Activated CD4-positive, alpha-beta T cell treated with anti-CD3 and anti-CD28 coated beads, Interleukin-2, amount 50 U/mL, for 16 hours (primary cell): ENCODE measurements around the gene AFDN.
"Not testable (repeated sequence)": the region's sequence is repeated elsewhere in the genome, so short reads cannot be mapped to it uniquely, and the experiment has no call there.

Source experiments
- DNase-seq: peaks from one replicate; pipeline ENCODE4 v3.0.0-alpha.2; 2020

The AFDN gene

DNA sequence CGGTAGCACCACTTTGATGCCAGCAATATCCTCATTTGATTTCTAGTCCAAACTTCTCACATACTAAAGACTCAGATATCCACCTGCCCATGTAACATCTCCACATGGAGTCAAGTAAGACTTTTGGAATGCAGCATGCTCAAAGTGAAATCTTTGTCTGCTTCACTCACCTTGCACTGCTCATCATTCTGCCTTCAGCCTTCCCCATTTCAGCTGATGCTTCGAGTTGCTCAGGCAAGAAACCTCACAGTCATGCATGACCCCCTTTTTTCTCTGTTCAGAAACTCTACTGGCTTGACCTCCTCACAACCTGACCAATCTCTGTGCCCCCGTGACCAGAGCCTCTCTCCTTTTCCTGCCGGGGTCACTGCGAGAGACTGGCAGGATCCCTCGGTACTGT, 129.8 kb downstream of the AFDN start:
- no peak for DNase-seq

DNA sequence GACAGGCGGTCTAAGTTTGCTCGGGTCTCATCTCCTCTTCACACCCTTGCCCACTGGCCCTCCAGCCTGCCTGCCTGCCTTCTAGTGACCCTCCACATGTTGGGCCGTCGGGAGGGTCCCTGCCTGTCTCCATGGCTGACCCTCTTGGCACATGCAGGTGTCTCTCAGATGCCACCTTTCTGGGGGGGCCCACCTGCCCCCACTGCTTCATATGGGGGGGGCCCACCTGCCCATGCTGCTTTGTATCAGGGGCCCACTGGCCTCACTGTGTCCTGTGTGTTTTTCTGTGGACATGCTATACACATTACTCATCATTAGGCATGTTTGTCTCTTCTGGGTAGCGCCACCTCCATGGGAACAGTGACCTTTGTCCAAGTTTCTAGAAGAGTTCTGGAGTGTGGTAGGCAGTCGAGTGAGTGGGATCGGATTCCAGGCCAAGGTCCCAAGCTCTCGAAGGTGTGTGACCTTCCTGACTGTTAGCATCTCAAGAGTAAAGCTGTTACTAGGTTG, 130.3 kb downstream of the AFDN start:
- no peak for DNase-seq

DNA sequence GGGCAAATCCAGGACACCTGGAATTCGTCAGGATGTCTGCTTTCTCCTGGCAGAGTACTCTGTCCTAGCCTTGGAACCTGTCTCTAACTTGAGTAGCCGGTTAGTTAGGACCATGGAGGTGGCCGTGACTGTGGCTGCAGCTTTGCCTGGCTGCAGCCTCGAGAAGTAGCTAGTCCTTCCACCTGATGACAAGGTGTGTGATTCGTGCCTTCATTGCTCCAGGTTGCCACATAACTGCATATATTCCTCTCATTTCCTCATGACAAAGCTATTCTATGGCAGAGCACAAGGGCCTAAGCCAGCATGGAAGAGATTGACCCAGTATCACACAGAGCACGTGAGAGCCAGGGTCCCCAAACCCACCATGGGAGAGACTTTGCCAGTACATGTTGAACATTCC, 130.9 kb downstream of the AFDN start:
- DNase-seq, result no peak

DNA sequence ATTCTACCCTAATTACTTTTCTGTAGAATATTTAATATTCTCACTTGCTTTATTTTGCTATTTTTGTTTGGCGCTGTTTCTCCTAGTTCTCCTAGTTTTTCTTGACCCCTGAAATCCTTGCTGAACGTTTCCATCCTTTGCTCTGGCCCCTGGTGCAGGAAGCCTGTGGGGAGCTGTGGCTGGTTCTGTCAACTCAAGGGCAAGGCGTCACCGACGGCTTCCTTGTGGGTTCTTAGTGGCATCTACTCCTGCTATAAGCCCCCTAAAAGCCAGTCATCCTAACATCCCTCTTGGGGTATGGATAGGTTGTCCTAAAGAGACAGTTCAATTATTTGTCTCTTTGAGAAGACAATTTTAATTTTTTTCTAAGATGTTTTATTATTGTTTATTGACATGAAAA, 133.9 kb downstream of the AFDN start:
- DNase-seq, result no peak

DNA sequence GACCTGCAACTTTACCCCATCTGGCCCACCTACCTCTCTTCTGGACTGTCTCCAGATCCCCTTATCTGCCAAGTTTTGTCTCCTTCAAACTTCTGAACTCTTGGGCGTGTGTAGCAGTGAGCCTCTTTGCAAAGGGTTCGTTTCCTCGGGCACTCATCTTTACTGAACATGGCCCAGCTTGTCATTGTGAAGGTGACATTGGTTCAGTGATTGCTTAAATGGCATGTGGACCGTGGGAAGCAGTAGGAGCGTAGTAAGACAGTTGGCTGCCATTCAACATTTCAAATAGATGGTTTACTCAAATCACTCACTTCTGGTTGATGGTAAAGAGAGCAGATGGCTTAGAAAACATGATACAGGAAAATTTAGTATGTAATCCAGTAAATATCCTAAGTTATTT, 136.0 kb downstream of the AFDN start:
- no peak for DNase-seq

DNA sequence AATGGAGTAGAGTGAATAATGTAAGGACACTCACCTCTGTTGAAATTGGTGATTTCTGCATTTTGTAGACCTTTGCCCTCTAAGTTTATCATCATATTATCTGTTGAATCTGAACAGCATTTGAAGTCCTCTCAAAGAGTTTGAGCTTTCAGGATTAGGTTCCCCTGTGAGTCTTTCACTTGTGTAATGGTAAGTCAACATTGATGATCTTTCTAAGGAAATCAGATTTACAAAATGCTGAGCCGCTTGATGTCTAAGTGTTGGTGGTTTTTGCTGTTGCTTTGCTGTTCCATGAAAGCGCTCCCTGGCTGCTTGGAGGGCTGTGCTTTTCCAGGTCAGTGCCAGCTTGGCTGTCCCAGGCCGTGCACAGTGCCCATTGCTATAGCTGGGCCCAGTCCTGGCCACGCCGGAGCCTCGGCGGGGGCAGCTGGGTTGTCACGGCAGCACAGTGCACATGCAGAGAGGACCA, 136.9 kb downstream of the AFDN start:
- no peak for DNase-seq

DNA sequence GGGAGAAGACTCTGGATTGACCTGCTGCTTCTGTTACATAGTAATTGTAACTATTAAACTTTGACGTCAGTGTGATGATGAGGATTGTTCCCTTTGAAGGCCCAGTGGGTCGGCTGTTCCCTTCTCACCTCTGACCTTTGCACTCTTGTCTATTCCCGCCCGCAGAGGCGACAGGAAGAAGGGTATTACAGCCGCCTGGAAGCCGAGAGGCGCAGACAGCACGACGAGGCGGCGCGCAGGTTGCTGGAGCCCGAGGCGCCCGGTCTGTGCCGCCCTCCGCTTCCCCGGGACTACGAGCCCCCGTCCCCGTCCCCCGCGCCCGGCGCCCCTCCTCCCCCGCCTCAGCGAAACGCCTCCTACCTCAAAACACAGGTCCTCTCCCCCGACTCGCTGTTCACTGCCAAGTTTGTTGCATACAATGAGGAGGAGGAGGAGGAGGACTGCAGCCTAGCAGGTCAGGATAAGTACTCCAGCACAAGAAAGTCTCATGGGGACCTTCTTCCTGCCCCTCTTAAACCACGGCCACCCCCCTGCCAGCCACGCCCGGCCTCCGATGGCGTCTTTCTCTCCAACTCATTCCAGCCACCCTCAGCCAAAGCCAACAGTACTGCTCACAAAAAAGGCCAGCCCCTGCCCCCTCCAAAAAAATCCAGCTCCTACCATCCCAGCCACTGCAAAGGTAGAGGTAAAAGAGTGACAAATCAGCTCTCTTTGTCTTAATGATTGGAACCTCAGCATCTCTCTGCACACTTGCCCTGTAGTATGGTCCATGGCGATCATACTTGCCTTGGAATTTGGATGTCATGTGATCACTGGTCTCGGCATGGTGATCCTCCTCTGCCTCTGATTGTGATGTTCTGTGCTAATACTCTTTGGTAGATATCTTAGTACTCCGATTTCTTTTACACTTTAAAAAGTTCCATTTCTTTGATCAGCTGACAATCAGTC, 139.2 kb downstream of the AFDN start:
- no peak for DNase-seq

DNA sequence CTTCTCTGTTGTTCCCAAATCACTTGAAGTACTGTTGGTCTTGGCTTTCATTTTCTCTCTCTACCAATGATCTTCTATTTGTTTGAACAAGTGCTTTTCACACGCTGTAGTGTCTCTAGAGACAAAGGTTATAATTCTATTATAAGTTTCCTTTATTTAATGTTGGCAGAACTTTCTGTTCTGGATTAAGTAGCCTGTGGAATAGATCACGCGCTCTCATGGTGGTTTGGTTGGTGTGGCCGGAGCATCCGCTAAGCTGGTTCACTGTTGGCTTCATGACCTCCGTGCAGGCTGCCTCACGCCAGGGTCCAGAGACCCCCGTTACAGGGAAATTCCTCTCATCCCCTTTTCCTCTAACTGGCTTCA, 139.8 kb downstream of the AFDN start:
- no peak for DNase-seq

DNA sequence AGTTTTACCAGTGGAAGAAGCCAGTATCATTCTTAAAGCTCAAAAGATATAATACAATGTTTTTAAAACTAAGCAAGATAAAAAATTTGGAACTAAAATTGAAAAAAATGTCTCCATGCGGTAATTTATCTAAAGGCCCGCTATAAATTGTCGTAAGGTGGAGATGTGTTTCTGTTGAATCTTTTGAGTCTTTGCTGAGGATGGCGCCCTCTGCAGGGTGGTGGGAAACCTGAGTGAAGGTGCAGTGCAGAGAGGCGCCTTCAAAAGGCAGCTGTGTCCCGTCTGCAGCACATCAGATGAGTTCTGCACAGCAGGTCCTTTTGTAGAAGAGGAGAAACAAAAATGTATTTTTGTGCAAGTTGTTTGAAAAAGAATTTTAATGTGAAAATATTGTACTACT, 141.4 kb downstream of the AFDN start:
- peak; percentile 33 for DNase-seq

DNA sequence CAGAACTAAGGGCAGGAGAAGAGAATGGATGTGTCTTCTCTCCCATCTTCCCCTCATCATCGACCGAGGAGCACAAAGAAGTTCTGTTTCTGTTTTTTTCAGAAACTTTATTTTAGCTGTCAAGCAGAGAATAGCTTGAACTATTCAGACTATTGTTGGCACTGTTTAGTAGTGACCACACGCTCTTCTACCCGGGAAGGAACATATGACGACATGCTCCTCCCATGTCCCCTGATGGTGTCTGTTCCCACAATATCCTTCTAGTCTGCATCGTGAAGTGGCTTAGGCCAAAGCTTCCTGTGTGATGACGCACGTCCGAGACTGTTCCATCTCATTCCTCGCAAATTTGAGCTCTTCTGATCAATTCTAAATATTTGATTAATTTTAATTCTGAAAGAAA, 143.5 kb downstream of the AFDN start:
- no peak for DNase-seq

DNA sequence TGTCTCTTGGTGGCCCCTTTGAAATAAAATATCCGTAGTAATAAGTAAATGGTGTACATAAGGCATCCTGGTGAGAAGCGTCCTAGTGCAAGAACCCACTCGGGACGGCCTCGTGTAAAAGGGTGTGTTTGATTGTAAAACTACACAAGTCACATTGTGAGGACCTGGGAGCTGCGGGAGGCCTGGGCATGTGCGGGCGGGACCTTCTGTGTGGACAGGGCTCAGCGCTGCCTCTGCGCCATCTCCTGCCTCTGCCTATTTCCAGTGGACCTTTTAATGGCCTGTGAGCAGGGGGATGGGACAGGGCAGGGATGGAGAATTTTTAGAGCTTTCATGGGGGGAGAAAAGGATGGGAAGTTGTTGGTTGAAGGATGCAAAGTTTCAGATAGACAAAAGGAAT, 145.5 kb downstream of the AFDN start:
- DNase-seq, result no peak

DNA sequence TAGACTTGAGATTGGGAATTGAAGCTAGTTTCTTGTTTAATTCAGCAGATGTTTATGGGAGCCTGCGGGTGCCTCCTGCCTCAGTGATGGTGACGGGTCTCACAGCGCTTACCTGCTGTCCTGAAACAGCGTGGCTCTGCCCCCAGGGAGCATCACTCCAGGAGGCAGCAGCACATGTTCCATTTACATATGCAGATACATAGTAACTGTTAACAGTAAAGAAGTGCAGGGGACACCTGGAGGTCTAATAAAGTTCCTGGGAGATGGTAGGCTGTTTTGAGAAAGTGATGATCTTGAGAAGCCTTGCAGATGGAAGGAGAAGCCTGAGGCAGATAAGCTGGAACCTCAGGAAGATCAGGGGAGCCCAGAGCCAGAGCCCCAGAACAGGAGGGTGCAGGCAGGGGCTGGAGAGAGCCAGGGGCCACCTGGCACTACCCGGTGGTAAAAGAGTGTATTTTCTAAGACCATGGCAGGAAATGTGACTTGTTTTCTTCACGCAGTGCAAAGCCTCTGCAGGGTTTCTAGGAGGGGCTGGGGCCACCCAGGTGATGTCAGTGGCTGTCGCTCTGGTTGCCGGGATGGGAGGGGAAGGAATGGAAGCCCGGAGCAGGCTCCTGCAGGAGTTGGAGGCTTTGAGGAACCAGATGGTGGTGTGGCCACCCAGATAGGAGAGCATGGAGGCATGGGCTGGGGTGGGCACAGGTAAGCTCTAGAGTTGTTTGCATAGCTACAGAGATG, 146.6 kb downstream of the AFDN start:
- no peak for DNase-seq

DNA sequence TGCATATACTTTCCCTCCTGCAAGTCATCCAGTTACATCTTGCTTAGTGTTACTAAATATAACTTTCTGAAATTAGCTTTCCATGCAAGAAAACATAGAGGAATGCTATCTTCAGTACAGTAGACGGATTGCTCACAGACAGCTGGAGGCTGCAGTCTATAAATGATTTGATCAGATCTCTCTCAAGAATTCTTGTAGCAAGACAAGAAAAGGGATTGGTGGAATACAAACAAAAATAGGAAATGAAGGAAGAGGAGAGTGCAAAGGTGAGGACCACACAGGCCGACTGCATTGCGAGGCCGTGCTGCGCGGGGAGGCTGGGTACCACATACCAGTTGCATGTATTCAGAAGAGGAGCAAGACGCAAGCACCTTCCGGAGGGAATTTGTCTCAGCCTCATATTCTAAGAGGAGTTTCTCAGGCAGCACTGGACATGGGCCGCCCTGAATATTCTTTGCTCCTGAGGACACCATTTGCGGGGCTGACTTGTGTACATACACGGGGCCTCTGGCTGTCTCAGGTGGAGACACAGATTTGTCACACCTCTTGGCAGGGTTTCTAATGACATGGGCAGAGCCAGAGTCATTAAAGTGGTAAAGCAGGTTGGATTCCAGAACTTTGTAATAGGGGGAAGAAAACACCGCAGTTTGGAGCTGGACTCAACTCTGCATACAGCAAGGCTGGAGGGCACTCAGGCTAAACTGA, 148.1 kb downstream of the AFDN start:
- no peak for DNase-seq

DNA sequence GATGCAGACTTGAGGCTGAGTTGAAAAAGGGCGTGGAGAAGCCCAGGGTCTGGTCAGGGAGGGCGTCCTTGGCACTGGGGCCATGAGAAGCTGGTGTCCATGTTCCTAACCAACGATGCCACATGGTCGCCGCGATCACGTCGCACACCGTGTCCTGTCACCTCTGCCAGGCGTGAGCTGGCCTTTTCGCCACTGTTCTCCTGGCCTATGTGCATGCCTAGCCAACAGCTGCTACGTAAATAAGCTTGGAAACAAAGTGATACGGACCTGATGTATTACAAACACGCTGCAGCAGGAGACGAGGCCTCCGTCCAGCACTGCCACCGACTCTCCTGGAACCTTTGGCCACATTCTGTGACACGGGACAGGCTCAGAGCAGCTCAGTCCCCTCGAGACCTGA, 148.7 kb downstream of the AFDN start:
- DNase-seq, result no peak

DNA sequence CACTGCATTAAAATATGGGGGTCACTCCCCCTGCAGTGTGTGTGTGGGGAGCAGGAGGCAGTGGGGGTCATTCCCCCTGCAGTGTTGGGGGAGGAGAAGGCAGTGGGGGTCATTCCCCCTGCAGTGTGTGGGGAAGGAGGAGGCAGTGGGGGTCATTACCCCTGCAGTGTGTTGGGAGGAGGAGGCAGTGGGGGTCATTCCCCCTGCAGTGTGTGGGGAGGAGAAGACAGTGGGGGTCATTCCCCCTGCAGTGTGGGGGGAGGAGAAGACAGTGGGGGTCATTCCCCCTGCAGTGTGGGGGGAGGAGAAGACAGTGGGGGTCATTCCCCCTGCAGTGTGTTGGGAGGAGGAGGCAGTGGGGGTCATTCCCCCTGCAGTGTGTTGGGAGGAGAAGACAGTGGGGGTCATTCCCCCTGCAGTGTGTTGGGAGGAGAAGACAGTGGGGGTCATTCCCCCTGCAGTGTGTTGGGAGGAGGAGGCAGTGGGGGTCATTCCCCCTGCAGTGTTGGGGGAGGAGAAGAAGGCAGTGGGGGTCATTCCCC, 149.5 kb downstream of the AFDN start:
- not testable (repeated sequence) for DNase-seq

DNA sequence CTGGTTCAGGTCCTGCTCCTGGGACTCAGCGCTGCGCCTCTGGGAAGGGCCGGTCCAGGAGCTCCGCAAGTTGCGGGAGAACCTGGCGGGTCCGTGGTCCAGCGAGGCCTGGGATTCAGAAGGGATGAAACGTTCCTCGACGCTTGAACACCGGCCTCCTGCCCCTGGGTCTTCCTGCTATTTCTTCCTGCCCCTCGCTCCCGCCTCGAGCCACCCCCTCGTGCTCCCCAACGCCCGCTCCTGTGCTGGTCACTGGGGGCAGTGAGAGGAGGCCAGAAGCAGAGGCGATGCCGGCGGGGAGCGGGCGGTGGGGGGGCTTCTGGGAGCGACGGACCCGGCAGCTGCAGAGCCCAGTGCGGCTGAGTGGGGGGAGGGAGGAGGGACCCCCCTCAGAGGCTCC, 150.0 kb downstream of the AFDN start:
- DNase-seq, result no peak

DNA sequence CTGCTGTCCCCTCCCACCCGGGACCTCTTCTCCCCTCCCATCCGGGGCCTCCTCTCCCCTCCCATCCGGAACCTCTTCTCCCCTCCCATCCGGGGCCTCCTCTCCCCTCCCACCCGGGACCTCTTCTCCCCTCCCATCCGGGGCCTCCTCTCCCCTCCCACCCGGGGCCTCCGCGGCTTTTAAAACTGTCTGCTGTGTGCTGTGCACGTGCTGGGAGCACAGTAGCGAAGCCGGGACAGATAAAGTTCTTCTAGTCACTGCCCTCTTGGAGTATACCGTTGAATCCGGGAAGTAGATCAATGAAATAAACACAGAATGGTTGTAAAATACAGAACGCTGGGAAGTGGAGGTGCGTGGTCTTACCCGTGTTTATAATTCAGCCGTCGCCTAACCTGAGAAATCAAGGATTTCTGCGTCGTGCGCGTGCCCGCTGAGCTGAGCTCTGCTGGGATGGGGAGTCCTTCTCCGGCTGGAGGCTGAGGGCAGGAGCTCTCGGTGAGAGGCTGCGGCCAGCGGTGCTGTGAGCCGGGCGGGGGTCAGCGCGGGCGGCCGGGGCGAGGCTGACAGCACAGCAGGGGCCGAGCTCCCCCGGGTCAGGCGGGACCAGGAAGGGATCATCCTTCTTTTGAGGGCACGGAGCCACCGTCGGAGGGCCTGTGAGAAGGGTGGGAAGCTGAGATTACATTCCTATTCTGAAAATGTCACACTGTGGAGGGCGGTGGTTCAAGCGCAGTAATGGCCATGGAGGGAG, 151.2 kb downstream of the AFDN start:
- DNase-seq, result no peak

DNA sequence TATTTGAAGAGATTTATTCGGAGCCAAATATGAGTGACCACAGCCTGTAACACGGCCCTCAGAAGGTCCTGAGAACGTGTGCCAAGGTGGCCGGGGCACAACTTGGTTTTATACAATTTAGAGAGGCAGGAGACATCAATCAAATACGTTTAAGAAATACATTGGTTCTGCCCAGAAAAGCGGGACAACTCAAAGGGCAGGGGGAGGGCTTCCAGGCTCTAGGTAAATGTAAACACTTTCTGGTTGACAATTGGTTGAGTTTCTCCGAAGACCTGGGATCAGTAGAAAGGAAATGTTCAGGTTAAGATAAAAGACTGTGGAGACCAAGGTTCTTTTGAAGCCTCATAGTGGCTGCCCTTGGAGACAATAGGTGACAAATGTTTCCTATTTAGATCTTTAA, 151.9 kb downstream of the AFDN start:
- DNase-seq, result no peak

DNA sequence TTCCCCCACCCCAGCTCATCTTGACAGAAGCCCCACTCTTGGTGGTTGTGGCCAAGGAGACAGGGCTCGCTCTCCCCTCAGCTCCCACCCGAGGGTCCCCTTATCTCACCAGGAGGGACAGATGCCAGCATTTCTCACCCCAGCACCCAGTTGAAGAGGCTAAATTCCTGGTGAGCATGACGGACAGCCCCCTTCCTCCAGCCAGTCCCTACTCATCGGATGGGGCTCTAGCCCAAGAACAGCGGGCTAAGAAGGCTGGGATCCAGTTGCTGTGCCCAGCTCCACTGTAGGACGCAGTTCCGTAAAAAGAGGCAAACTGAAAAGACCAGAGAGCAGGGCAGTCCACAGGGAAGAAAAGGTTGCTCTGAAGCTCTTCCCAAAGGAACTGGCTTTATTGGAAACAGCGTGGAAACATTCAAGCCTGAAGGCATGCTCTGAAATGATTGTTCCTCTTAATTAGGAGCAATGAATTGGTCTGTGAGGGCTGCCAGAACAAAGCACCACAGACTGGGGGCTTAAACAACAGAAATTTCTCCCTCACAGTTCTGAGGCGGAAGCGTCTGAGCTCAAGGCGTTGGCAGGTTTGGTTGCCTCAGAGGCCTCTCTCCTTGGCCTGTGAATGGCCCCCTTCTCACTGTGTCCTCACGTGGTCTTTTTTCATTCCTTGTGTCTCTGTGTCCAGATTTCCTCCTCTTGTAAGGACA, 152.9 kb downstream of the AFDN start:
- no peak for DNase-seq

DNA sequence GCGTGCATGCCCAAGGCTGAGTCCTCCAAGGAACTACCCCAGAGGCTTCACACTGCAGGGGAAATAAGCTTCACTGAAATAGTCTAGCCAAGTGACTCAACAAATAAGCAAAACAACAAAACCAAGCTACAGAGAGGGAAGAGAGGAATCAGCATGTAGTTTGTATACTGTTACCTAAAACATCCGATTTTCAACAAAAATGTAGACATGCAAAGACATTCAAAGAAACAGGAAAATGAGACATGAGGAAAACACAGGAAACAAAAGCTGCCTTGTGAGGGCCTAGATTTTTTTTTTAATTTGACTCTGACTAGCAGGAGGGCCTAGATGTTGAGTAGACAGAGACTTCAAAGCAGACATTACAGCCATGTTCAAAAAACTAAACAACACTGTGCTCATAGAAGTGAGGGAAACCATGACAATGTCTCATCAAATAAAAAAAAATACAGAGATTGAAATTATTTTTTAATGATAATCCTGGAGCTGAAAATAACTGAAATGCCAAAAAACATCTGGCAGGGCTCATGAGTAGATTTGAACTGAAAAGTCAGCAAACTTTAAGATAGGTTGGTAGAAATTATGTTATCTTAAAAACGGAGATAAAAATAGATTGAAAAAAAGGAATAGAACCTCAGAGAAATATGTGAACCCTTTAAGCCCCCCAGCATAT, 154.3 kb downstream of the AFDN start:
- DNase-seq, result no peak

DNA sequence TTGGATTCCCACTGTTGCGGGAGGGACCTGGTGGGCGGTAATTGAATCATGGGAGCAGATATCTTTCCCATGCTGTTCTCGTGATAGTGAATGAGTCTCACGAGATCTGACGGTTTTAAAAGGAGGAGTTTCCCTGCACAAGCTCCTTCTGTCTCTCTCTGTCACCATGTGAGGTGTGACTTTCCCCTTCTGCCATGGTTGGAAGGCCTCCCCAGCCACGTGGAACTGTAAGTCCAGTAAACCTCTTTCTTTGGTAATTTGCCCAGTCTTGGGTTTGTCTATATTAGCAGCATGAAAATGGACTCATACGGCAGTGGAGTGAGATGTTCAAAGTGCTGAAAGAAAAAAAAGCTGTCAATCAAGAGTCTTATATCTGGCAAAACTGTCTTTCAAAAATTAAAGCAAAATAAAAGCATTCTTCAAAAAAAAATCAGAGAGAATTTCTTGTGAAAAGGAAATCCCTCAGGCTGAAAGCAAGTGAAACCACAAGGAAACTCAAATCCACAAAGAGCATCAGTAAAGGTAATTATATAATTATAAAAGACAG, 155.3 kb downstream of the AFDN start:
- no peak for DNase-seq
